Ramos (cell line): ENCODE measurements around the gene IFRD2.
"Not testable (repeated sequence)": the region's sequence is repeated elsewhere in the genome, so short reads cannot be mapped to it uniquely, and the experiment has no call there.

Experiments
- in situ Hi-C: fragments of 300-500 bp; cut with MboI; formaldehyde crosslinking; loops from one replicate; pipeline ENCODE4 v1.14.3; 2022; ENCODE audit warnings: low sequenced_read_pairs; ENCODE audit not compliant: unreplicated experiment

Gene IFRD2

DNA sequence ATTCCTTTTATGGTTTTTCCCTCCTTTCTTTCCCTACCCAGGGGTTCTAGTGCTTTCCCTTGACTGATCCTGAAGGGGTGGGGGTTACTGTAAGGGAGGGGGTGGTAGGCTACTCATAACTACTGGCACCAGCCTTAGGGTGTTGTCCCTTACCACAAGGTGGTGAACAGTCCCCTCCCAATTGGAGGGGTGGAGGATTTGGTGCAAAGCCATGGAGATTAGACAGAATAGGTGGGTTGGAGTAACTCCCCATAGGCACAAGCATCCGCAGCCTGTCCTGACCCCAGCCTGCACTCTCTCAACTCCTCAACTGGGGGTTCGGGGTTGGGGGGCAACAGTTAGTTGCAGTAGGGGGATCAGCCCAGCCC is 32.9 kb upstream of the IFRD2 start:
- in situ Hi-C loops, result no loop called here

DNA sequence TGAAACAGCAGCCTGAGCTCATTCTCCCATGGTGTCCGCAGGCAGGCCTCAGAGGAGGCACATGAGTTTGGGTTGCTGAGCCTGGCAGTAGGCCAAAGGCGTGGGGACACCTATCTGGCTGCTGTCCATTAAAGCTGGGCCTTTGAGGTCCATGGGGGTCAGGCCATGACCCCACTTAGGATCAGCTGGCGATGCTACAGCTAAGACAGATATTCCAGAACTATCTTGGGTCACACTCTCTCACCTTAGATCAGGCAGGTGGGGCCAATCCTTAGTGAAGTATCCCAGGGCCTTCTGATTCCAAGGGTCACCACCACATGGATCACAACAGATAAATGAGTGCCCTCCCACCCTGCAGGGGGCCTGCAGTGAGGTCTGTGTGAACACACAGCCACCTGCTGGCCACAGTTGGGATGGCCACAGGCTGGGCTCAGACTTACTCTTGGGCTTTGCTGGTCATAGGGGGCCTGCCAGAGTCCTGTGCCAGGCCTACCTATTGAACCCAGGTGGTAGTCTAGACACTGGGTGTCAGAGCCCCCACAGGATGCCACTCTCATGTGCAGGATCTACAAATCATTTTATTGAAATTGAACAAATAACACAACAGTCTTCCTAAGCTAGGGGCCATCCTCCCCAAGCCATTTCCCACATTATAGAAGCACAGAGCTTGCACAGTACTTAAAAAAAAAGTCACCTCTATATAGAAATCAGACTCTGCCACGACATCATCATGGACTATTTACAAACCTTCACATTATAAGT is 32.3 kb upstream of the IFRD2 start:
- in situ Hi-C loops, result no loop called here

DNA sequence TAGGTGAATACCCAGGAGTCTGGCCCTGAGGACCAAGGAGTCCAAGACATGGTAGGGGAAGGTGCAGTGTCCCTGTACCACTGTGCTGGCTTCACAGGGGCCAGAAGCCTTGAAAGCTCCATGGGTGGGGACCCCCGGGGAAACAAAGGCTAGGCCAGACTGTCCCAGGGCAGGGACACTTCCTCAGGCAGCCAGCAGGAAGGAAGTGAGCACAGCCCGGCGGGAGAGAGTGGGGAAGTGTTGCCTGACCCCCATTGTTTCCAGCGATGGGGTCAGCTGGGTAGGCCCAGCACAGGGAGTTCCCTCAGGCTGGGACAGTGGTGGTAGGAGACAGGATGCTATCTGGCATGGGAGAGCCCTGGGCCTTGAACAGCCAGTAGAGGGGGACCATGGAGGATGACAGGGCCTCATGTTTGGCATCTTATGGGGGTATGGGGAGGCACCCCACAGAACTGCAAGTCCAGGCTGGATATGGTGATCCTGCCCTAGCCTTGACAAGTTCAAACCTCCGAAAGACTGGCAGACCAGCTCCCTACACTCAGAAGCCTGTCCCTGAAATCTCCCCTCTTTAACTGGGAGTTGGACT is 31.5 kb upstream of the IFRD2 start:
- in situ Hi-C loops, result no loop called here

- in situ Hi-C loops, result no loop called here
These were observed 30.9 kb upstream of the IFRD2 start for GRCh38 chr3:50323092-50323600.

- in situ Hi-C loops, result no loop called here
These were observed 30.3 kb upstream of the IFRD2 start, which contains the start of gene HYAL2 for GRCh38 chr3:50322386-50323091. Gene HYAL2 (minus strand): TSS chr3:50322745. CDS start chr3:50320489, 2,256 bp downstream.

DNA sequence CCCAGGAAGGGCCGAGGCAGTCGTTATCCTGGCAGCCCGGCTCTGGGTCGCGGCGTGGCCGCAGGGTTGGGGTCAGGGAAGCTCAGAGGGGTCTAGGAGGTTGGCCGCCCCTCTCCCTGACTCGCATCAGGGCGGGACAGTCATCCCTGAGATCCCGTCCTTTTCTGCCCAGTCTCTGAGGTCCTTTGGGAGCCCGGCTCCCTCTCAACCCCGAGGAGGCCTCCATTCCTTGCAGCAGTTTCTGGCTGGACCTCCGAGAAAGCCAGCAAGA is 29.8 kb upstream of the IFRD2 start:
- in situ Hi-C loops, result no loop called here

- in situ Hi-C loops, result no loop called here
These were observed 29.3 kb upstream of the IFRD2 start for GRCh38 chr3:50321336-50322114.

DNA sequence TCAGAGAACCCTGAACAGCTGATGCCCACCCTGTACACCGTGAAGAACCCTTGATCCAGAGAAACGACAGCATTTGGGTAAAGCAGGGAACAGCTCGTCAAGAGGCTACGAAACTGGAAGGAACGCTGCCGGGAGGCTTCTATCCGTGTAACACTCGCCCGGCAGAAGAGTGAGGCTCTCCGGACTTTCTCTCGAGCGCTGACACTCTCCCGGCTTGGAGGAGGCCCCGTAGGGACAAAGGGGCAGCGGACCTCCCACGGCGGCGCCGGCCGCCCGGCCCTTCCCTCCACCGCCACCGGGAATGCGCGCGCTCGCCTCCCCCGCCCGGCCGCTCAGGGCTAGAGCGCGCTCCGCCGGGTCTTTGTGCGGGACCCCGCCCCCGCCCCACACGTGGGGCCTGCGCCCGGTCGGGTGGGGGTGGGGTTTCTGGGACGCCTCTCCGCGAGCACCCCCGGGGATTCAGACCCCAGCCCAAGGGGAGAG is 28.7 kb upstream of the IFRD2 start:
- in situ Hi-C loops, result no loop called here

- in situ Hi-C loops, result no loop called here
These were observed 27.8 kb upstream of the IFRD2 start for GRCh38 chr3:50319894-50320625.

GRCh38 chr3:50319181-50319893 is 27.1 kb upstream of the IFRD2 start:
- in situ Hi-C loops, result no loop called here

- in situ Hi-C loops, result no loop called here
These were observed 26.4 kb upstream of the IFRD2 start for GRCh38 chr3:50318615-50319014.

- in situ Hi-C loops, result no loop called here
These were observed 25.9 kb upstream of the IFRD2 start for GRCh38 chr3:50318163-50318562.

- in situ Hi-C loops, result no loop called here
These were observed 25.1 kb upstream of the IFRD2 start for GRCh38 chr3:50317300-50317699.

- in situ Hi-C loops, result no loop called here
These were observed 24.5 kb upstream of the IFRD2 start for GRCh38 chr3:50316657-50317242.

DNA sequence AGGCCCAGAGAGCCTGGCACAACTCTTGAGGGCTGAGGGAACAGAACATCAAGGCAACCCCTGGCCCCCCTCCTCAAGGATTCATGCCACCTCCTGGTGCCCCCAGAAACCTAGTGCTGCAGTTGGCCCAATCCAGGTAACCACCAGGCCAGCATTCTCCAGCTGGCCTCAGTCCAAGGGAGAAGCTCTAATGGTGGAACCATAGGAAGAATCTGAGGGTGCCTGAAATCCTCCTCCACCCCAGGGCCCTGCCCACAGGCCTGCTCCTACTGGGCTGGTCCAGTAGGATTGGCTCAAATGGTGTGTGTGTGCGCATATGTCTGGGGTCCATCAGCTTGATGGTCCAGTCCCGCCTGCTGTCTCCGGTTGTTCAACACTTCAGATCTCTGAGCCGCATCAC is 22.6 kb upstream of the IFRD2 start:
- in situ Hi-C loops, result no loop called here

GRCh38 chr3:50314342-50314741 is 22.1 kb upstream of the IFRD2 start:
- in situ Hi-C loops, result no loop called here

DNA sequence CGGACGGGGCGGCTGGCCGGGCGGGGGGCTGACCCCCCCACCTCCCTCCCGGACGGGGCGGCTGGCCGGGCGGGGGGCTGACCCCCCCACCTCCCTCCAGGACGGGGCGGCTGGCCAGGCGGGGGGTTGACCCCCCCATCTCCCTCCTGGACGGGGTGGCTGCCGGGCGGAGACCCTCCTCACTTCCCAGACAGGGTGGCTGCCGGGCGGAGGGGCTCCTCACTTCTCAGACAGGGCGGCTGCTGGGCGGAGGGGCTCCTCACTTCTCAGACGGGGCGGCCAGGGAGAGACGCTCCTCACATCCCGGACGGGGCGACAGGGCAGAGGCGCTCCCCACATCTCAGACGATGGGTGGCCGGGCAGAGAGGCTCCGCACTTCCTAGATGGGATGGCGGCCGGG is 19.8 kb upstream of the IFRD2 start:
- in situ Hi-C loops, result not testable (repeated sequence)

GRCh38 chr3:50304601-50305000 is 12.4 kb upstream of the IFRD2 start:
- in situ Hi-C loops, result no loop called here
